Suppressor macrophage treated with lipopolysaccharide for 4 hours (primary cell): ENCODE results near the gene RNF141.

Experiments used
- DNase-seq: peaks from one replicate; pipeline ENCODE4 v3.0.0-alpha.2; 2020

RNF141 gene

GRCh38 chr11:10522276-10522675 is 18.7 kb downstream of the RNF141 start:
- no peak for DNase-seq

DNA sequence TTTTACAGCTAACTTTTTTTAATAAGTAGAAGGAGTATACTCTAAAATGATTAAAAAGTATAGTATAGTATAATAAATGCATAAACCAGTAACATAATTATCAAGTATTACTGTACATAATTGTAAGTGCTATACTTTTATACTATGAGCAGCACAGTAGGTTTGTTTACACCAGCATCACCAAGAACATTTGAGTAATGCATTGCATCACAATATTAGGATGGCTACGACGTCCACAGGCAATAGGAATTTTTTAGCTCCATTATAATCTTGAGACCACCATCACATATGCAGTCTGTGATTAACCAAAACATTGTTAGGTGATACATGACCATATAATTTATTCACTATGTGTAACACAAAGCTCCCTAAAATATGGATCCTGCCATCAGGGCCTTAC is 20.4 kb downstream of the RNF141 start:
- no peak for DNase-seq

GRCh38 chr11:10519630-10520029 is 21.4 kb downstream of the RNF141 start:
- DNase-seq: no peak

GRCh38 chr11:10518891-10519290 is 22.1 kb downstream of the RNF141 start:
- no peak for DNase-seq

- DNase-seq: no peak
Measured at GRCh38 chr11:10518123-10518522, 22.9 kb downstream of the RNF141 start.

GRCh38 chr11:10515418-10515817 is 25.6 kb downstream of the RNF141 start:
- no peak for DNase-seq

- no peak for DNase-seq
Measured at GRCh38 chr11:10514709-10515108, 26.3 kb downstream of the RNF141 start.

DNA sequence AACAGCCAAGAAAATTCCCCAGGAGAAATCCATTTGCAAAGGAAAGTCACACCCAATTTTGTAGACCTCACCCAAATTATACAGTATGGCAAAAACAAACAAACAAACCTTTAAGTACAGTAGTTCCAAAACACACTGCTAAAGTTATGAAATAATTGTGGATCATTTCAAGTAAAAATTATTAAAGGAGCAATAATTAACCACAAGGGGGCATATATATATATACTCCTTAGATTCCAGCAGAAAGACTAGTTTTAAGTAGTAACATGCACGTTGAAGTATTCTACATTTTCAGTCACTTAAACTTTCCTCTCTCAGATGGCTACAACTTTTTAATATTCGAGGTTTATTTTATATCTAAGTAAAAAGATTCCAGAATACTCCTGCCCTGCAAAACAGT is 26.8 kb downstream of the RNF141 start:
- peak; percentile 17 for DNase-seq

GRCh38 chr11:10511181-10511621 is 29.8 kb downstream of the RNF141 start:
- no peak for DNase-seq

GRCh38 chr11:10506008-10506370 is 35.0 kb downstream of the RNF141 start:
- DNase-seq: no peak

DNA sequence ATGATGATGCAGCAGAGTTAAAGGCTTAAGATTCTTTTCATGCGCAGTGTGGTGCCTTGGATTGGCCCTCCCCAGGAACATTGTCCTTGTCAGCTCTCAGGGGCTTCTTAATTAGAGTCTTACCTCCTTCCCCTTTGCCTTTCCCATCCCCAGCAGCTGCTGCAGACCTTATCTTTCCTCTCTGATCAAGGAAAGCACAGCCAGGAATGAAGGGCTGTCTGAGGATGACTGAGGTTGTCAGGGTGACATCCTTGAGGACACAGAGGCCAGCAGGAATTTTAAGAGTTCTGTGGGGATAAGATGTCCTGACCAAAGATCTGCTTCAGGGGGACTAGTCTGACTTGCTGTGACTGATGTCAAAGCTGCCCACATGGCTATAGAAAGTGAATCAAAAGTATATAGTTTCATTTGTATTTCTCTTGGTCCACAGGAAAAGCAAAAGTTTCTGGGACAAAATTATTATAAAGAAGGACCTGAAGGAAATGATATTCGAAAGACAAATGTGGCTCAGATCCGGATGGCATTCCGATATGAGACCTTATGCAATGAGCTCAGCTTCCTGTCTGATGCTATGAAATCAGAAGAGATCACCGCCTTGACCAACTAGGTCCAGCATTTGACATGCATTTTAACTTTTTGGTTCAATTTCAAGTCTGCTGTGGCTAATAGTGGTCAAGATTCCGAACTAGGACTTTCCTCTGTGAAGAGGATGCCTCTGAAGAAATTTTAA is 35.5 kb downstream of the RNF141 start:
- DNase-seq: peak; percentile 60

- no peak for DNase-seq
Measured at GRCh38 chr11:10504490-10504889, 36.5 kb downstream of the RNF141 start.

DNA sequence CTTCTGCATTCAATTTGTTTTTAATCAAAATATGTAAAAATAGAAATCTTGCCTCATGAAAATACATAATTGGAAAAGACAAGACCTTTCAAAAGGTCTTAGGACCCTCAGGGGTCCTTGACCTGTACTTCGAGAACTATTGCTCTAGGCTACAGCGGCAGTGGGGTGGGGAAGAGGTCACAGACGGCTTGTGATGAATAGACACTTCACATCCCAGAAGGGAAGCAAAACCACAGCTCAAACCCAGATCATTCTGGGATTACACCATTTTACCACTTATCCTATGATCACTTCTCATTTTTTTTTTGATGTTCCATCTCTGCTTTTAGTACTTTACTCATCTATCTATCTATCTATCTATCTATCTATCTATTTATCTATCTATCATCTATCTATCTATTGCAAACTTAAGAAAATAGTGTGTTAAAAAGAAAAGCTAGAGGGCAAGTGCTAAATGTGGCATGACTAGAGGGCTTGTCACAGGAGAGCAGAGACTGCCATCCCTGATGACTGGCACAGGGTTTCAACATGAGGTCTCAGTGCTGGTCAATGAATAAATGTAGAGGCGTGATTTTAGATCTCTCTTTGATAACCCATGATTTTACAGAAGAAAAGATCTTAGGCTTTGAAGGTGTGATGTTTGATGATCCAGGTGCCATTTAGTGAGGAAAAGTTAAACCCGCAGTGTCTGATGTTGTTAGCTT is 37.1 kb downstream of the RNF141 start:
- DNase-seq: peak; percentile 83

- DNase-seq: peak; percentile 86
Measured at GRCh38 chr11:10503221-10503620, 37.8 kb downstream of the RNF141 start.

DNA sequence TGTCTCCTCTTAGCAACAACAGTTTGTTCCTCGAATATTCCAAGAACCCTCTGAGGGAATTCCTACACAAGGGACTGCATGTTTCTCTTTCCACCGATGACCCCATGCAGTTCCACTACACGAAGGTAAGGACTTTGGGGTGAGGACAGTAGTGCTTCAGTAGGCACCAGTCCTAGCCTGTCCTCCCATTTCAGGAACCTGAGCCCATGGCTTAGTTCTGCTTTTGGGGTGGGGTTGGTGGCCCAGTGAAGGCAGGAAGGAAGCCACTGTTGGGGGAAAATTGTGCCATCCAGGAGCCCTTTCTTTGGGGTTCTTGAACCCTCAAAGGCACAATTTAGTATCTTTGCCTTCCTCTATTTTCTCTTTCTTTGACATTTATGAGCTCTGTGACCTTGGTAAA is 38.2 kb downstream of the RNF141 start:
- DNase-seq: peak; percentile 47

- DNase-seq: no peak
Measured at GRCh38 chr11:10502065-10502680, 38.8 kb downstream of the RNF141 start.

- no peak for DNase-seq
Measured at GRCh38 chr11:10500757-10501684, 40.0 kb downstream of the RNF141 start.

DNA sequence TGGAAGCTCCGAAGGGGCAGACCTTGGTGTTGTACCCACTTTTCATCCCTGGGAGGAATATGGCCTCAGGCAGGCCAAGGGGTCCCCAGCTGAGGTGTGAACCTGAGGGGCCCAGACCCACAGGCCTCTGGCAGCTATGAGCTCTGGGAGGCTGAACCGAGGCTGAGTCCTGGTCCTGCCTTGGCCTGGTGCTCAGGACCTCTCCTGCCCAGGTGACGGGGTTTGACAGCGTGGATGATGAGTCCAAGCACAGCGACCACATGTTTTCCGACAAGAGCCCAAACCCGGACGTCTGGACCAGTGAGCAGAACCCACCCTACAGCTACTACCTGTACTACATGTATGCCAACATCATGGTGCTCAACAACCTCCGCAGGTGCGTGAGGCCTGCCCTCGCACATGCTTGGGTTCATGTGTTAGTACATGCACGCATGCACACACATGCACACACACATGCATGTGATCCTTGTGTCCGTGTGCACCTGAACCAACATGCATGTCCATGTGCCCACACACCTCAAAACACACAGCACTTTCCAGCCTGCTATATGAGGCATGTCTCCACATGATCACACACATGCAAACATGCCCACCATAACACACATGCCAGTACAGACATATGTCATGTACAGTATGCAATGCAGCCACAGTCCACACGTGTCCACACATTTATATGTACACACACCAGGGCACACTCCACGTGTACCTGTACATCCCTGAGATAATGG is 40.9 kb downstream of the RNF141 start:
- DNase-seq: no peak

DNA sequence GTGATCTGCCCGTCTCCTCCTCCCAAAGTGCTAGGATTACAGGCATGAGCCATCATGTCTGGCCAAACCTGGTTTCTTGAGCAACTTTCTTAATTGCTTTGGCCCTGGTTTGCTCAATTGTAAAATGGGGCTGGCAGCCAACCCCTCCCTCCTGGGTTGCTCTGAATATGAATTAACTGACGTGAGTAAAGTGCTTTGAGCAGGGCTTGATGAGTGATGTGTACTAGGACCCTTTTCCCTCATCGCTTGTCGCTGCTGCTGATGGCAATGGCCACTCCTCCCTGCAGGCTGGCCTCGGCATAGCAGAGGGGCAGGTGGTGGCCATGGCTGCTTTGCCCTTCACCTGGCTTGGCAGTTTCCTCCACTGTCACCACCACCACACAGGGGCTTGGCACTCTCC is 41.5 kb downstream of the RNF141 start:
- no peak for DNase-seq

- DNase-seq: no peak
Measured at GRCh38 chr11:10498426-10499250, 42.3 kb downstream of the RNF141 start.

- no peak for DNase-seq
Measured at GRCh38 chr11:10498022-10498400, 43.0 kb downstream of the RNF141 start.
